ENCODE results near the gene PNPLA6.

DNA sequence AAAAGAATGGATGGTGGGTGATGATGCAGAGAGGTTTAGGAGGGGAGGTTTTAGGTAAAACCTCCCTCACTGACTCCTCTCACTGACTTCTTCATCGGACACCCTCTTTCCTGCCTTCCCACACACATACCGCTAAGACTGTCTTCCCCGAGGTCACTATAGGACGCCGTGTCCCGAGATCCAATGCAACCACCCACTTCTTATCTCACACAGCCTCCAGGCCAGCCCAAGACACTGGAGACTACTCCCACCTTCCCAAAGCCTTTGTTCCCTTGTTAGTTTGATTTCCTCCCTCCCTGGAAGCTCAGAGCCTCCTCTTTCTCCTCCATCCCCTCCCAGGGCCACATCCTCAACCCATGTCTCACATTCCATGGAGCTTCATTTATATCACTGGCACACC lies 43.7 kb downstream of the PNPLA6 start:
- TF ChIP-seq, protein P1, sequence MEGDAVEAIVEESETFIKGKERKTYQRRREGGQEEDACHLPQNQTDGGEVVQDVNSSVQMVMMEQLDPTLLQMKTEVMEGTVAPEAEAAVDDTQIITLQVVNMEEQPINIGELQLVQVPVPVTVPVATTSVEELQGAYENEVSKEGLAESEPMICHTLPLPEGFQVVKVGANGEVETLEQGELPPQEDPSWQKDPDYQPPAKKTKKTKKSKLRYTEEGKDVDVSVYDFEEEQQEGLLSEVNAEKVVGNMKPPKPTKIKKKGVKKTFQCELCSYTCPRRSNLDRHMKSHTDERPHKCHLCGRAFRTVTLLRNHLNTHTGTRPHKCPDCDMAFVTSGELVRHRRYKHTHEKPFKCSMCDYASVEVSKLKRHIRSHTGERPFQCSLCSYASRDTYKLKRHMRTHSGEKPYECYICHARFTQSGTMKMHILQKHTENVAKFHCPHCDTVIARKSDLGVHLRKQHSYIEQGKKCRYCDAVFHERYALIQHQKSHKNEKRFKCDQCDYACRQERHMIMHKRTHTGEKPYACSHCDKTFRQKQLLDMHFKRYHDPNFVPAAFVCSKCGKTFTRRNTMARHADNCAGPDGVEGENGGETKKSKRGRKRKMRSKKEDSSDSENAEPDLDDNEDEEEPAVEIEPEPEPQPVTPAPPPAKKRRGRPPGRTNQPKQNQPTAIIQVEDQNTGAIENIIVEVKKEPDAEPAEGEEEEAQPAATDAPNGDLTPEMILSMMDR (IDR thresholded peaks at IDR 0.05): no peak
- TF ChIP-seq POLR2A (IDR thresholded peaks at IDR 0.05): no peak

Data from transverse colon (tissue), 3 donors.